GM21723 (cell line): ENCODE data around the gene CCR7.
A peak's percentile ranks its signal among the peaks of the same experiment; 100 is the strongest.

Experiments used
- ATAC-seq: cut with Tn5 transposase; IDR thresholded peaks from one replicate; pipeline ENCODE4 v1.9.1; 2021; ENCODE audit warnings: mild to moderate bottlenecking, moderate library complexity; ENCODE audit not compliant: unreplicated experiment

The CCR7 gene

DNA sequence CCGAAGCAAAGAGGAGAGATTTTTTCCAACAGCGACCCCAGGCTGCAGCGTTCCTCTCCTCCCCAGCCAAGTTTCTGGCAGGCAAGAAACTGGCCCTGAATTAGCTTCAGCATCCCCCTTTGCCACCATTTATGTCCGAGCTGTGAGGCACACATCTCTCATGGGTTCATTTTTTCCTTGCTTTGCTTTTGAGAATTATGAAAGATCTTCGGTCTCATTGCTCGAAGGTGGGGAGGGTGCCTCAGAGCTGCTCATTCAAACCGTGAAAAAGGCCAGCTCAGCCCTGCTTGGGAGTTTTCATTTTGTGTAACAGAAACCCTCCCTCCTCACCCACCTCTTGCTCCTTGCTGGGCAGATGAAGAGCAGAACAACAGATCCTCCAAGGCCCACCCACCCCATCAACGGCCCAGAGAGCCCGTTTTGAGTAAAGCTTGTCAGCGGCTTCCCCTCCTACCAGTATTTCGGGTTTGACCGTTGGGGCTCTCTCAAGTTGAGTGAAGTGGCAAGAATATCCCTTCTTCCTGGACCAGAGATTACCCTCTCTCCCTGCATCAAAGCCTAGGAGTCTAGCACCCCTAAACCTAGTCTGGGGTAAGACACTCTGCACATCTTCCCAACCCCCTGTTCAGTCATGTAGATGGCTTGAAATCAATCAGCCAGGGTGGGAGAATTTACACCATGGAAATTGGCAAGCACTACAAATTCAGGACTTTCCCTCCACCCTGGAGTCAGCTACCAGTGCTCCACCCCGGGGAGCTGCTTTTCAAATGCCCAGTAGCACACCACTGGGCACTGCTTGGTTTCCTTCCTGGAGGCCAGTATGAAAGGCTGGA is 1.8 kb downstream of the CCR7 start:
- ATAC-seq, result no peak

GRCh38 chr17:40562838-40563219 is 2.4 kb downstream of the CCR7 start:
- ATAC-seq, result no peak

GRCh38 chr17:40561871-40562611 is 3.2 kb downstream of the CCR7 start:
- no peak for ATAC-seq

DNA sequence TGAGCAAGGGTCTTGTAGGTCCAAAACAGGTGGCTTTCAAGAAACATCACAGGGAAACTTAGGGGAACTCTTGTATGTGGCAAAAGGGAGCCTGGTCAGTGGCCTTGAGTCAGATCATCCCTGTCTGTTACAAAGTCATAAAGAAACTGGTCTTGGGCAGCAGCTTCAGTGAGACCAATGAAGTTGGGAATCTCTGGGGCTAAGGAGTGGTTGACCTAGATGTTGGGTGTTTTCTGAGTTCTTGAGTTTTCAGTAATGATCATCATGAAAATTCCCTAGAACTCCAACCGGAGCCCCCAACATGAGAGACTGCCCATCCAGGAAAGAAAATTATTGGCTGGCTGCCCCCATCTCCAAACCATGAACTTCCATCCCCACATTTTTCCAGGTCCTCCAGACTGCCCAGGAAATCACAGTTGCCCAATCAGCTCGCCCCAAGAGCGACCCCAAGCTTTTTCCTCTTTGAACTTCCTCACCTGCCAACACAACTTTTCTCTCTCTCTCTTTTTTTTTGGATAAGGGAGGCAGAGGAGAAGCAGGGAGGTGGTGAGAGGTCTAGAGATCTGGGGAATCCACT is 3.9 kb downstream of the CCR7 start:
- peak; percentile 28 for ATAC-seq

- ATAC-seq, result peak; percentile 53
Observed at GRCh38 chr17:40560592-40561293, 4.5 kb downstream of the CCR7 start.

DNA sequence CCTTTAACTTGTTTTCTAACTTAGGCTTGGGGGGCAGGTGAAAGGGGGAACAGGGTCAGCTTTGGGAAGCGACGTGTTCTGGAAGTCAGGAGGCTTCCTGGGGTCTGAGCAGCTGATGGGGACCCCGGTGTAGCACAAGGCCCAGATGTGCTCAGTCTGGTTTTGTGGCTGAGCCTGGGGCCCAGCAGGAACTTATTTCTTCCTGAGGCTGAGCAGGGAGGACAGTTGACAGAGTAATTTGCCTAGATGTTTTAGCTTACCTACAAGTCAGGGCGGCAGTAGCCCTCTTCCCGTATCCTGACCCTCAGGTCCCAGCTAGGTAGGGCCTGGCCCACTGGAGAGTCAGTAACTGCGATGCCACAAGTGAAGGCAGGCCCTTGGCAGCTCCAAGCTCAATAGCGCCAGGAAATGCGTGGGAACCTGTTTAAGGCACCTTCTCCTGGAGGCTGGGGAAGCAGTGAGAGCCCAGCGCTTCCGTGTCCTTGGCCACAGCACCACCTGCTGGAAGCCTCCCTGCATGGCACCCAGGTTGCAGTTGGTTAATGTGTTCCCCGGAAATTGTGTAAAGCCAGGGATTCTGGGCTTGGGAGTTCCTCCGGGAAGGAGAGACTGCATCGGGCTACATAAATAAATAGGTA is 5.2 kb downstream of the CCR7 start:
- ATAC-seq, result no peak

GRCh38 chr17:40559564-40559916 is 5.7 kb downstream of the CCR7 start:
- no peak for ATAC-seq

- ATAC-seq, result no peak
Observed at GRCh38 chr17:40558890-40559563, 6.2 kb downstream of the CCR7 start.

- ATAC-seq, result no peak
Observed at GRCh38 chr17:40558300-40558889, 6.9 kb downstream of the CCR7 start.

DNA sequence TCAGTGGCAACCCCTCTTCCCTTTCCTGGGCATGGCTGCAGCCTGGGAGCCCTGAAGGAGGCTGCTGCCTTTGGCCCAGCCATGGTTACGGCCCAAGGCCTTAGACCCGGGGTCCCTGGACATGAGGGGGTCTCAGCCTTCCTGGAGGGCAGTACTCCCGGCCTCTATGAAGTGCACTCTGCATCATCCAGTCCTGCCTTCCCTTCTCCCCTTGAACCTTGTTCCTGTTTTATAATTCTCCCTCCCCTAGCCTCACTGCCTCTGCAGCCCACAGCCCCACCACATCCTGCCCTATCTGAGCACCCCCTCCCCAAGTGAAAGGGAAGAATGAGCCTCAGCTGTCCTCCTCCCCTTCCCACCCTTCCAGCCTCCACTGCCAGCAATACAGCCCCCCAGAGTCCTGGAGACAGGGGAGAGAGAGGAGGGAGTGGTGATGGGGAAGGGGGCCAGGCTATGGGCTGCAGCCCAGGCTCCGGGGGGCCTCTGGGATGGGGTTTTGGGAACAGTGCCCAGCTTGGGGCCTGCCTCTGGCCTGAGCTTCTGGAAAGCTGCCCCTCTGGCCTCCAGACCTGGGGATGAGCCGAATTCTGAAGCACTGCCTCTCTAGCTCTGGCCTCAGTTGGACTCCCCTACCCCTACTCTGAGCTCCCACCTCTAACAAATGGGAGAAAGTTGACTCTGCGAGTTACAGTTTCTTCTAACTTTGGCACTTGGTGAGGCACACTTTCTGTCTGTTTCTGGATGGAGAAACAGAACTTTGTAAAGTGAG is 7.6 kb downstream of the CCR7 start:
- no peak for ATAC-seq

DNA sequence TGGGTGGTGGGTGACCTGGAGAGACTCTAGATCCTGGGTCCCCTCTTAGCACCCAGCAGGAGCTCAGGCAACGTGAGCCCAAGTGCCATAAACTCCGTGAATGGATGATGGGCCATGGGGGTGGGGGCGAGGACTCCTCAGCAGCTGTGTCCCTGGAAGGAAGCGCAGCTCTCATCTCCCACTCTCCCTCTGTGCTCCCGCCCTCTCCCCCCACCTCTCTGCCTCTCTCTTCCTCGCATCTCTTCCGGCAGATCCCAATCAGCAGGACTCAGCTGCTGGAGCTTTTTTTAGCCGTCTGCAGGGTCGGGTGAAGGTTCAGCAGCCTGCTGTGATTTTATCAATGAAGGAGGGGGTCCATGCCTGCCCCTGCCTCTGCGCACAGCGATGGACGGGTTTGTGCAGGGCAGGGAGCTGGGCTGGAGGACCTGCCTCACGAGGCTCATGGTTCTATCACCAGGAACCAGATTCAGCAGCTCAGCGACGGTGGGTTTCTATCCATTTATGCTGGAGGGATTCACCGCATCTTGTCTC is 8.3 kb downstream of the CCR7 start:
- no peak for ATAC-seq

DNA sequence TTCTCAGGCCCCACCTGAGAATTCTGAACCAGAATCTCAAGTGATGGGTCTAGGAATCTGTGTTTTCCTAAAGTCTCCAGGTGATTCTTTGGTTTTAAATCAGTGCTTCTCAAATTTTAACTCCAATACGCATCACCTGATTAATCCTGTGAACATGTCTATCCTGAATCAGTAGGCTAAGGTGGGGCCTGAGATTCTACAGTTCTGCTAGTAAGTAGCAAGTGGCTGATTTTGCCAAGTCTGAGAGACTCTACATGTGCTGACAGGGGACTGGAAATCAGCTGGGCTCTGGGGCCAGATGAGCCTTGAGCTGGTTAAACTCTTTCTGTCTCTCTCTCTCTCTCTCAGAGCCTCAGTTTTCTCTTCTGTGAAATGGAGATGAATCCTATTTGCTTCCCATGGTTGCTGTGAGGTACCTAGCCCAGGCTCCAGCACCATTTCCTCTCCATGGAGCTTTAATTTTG is 9.0 kb downstream of the CCR7 start:
- ATAC-seq, result no peak

GRCh38 chr17:40555296-40556190 is 9.7 kb downstream of the CCR7 start:
- no peak for ATAC-seq

DNA sequence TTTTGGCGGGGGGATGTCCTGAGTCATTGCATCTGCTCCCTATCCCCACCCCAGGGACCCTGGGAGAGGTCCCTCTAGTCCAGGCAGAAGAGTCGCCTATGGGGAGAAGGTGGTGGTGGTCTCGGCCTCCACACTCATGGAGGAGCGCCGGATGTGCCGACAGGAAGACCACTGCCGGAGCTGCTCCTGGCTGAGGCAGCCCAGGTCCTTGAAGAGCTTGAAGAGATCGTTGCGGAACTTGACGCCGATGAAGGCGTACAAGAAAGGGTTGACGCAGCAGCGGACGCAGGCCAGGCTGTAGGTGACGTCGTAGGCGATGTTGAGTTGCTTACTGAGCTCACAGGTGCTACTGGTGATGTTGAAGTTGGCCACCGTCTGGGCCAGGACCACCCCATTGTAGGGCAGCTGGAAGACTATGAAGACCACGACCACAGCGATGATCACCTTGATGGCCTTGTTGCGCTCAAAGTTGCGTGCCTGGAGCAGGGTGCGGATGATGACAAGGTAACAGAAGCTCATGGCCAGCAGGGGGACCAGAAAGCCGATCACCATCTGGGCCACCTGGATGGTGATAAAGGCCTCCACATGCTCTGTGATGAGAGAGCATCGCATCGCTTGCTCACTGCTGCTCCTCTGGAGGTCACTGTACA is 10.5 kb downstream of the CCR7 start:
- ATAC-seq, result no peak

DNA sequence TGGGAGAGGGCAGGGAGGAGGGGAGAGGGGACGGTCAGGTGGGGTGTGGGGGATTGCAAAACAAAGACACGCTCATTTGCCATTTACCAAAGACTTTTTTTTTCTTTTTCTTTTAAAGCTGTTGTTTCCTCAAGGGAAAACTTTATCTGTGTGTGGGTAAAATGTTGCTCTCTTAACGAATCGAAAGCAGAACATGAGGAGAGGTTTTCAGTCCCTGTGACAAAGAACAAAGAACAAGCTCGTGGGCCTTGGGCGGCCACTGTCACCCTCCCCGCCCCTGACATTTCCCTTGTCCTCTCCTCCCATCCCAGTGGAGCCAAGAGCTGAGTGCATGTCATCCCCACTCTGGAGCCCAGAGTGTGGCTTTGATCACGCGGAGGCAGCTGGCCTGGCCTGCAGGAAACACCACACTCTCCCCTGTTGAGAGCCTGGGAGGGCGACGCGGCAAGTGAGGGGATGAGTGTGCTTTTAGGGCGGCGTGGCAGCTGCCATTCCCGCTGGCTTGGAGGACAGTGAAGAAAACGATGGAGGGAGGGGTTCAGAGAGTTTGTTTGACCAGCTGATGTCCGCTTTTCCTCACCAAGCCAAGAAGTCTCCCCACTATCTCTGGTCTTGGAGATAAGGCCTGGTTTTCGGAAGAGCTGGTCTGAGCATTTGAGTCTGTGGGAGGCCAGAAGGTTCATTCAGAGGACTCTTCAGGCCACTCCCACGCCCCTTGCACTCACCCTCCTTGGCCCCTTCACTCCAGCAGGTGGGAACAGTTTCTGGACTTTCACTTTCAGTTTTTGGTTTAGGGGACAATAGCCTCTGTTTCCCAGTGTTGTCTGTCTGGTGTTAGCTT is 11.4 kb downstream of the CCR7 start:
- no peak for ATAC-seq
